NCI-H69 (cell line): ENCODE measurements around the gene LASP1NB.
"Not testable (repeated sequence)": the region's sequence is repeated elsewhere in the genome, so short reads cannot be mapped to it uniquely, and the experiment has no call there.

Experiments used
- DNase-seq: peaks from one replicate; lab custom pipeline; 2025; lab: John Stamatoyannopoulos, UW

LASP1NB gene

GRCh38 chr17:38897176-38897575 lies 28.2 kb upstream of the LASP1NB start:
- no peak for DNase-seq

- DNase-seq: peak; percentile 80
These were observed 27.6 kb upstream of the LASP1NB start for GRCh38 chr17:38897671-38898290.

GRCh38 chr17:38898291-38898679 lies 27.1 kb upstream of the LASP1NB start:
- no peak for DNase-seq

GRCh38 chr17:38898812-38899348 lies 26.5 kb upstream of the LASP1NB start:
- no peak for DNase-seq

GRCh38 chr17:38899421-38899820 lies 26.0 kb upstream of the LASP1NB start:
- no peak for DNase-seq

GRCh38 chr17:38900978-38901656 lies 24.3 kb upstream of the LASP1NB start:
- DNase-seq: no peak

GRCh38 chr17:38903404-38903803 lies 22.0 kb upstream of the LASP1NB start:
- DNase-seq: no peak

- no peak for DNase-seq
These were observed 20.5 kb upstream of the LASP1NB start for GRCh38 chr17:38904892-38905291.

GRCh38 chr17:38905375-38905774 lies 20.0 kb upstream of the LASP1NB start:
- no peak for DNase-seq

GRCh38 chr17:38906460-38907228 lies 18.8 kb upstream of the LASP1NB start:
- no peak for DNase-seq

GRCh38 chr17:38907930-38908675 lies 17.3 kb upstream of the LASP1NB start:
- DNase-seq: no peak

- no peak for DNase-seq
These were observed 16.7 kb upstream of the LASP1NB start for GRCh38 chr17:38908676-38909181.

- no peak for DNase-seq
These were observed 15.1 kb upstream of the LASP1NB start for GRCh38 chr17:38910325-38910724.

- no peak for DNase-seq
These were observed 14.2 kb upstream of the LASP1NB start for GRCh38 chr17:38911081-38911730.

- not testable (repeated sequence) for DNase-seq
These were observed 13.7 kb upstream of the LASP1NB start for GRCh38 chr17:38911731-38912081.

- DNase-seq: no peak
These were observed 13.1 kb upstream of the LASP1NB start for GRCh38 chr17:38912221-38912813.

- DNase-seq: no peak
These were observed 10.4 kb upstream of the LASP1NB start for GRCh38 chr17:38914741-38915638.

- no peak for DNase-seq
These were observed 9.8 kb upstream of the LASP1NB start for GRCh38 chr17:38915639-38915995.

GRCh38 chr17:38916771-38917170 lies 8.6 kb upstream of the LASP1NB start:
- no peak for DNase-seq

- peak; percentile 16 for DNase-seq
These were observed 8.2 kb upstream of the LASP1NB start for GRCh38 chr17:38917259-38917658.
